ENCODE results near the gene GDF2. TPM values are rescaled to one million over a fixed set of nuclear protein-coding genes. Genes with fewer than 3 reads are reported as not detected.

GDF2 gene
- polyA plus RNA-seq (ENCODE audit: insufficient read length in 3 of 3): not detected

- DNase-seq (ENCODE audit: low read depth in 3 of 3, low spot score in 2 of 3): no peak
Observed at GRCh38 chr10:47322300-47323061, at the start of gene GDF2. Gene GDF2 (plus strand): TSS chr10:47322454. CDS start chr10:47322669, 215 bp downstream.

- DNase-seq (ENCODE audit: low read depth in 3 of 3, low spot score in 2 of 3): no peak
Observed at GRCh38 chr10:47276071-47276470, 46.2 kb upstream of the GDF2 start.

GRCh38 chr10:47276576-47277351, 45.5 kb upstream of the GDF2 start:
- DNase-seq (ENCODE audit: low read depth in 3 of 3, low spot score in 2 of 3): no peak

GRCh38 chr10:47277352-47278151, 44.7 kb upstream of the GDF2 start:
- no peak for DNase-seq (ENCODE audit: low read depth in 3 of 3, low spot score in 2 of 3)

GRCh38 chr10:47278152-47278473, 44.1 kb upstream of the GDF2 start:
- DNase-seq (ENCODE audit: low read depth in 3 of 3, low spot score in 2 of 3): no peak

- DNase-seq (ENCODE audit: low read depth in 3 of 3, low spot score in 2 of 3): no peak
Observed at GRCh38 chr10:47278720-47279119, 43.5 kb upstream of the GDF2 start.

GRCh38 chr10:47279276-47279675, 43.0 kb upstream of the GDF2 start:
- DNase-seq (ENCODE audit: low read depth in 3 of 3, low spot score in 2 of 3): no peak

GRCh38 chr10:47282005-47282656, 40.1 kb upstream of the GDF2 start:
- DNase-seq (ENCODE audit: low read depth in 3 of 3, low spot score in 2 of 3): no peak

- DNase-seq (ENCODE audit: low read depth in 3 of 3, low spot score in 2 of 3): no peak
Observed at GRCh38 chr10:47282657-47283018, 39.6 kb upstream of the GDF2 start.

GRCh38 chr10:47283101-47283630, 39.1 kb upstream of the GDF2 start:
- no peak for DNase-seq (ENCODE audit: low read depth in 3 of 3, low spot score in 2 of 3)

- no peak for DNase-seq (ENCODE audit: low read depth in 3 of 3, low spot score in 2 of 3)
Observed at GRCh38 chr10:47283848-47284247, 38.4 kb upstream of the GDF2 start.

GRCh38 chr10:47285381-47286115, 36.7 kb upstream of the GDF2 start:
- DNase-seq (ENCODE audit: low read depth in 3 of 3, low spot score in 2 of 3): no peak

GRCh38 chr10:47286116-47286505, 36.1 kb upstream of the GDF2 start:
- no peak for DNase-seq (ENCODE audit: low read depth in 3 of 3, low spot score in 2 of 3)

- DNase-seq (ENCODE audit: low read depth in 3 of 3, low spot score in 2 of 3): no peak
Observed at GRCh38 chr10:47286591-47287315, 35.5 kb upstream of the GDF2 start.

- no peak for DNase-seq (ENCODE audit: low read depth in 3 of 3, low spot score in 2 of 3)
Observed at GRCh38 chr10:47287365-47287802, 34.9 kb upstream of the GDF2 start.

GRCh38 chr10:47287805-47288204, 34.4 kb upstream of the GDF2 start:
- no peak for DNase-seq (ENCODE audit: low read depth in 3 of 3, low spot score in 2 of 3)

- no peak for DNase-seq (ENCODE audit: low read depth in 3 of 3, low spot score in 2 of 3)
Observed at GRCh38 chr10:47288236-47288635, 34.0 kb upstream of the GDF2 start.

- no peak for DNase-seq (ENCODE audit: low read depth in 3 of 3, low spot score in 2 of 3)
Observed at GRCh38 chr10:47288916-47289495, 33.2 kb upstream of the GDF2 start.

- no peak for DNase-seq (ENCODE audit: low read depth in 3 of 3, low spot score in 2 of 3)
Observed at GRCh38 chr10:47289921-47290320, 32.3 kb upstream of the GDF2 start.
